ENCODE data around the gene ZNF839.

DNA sequence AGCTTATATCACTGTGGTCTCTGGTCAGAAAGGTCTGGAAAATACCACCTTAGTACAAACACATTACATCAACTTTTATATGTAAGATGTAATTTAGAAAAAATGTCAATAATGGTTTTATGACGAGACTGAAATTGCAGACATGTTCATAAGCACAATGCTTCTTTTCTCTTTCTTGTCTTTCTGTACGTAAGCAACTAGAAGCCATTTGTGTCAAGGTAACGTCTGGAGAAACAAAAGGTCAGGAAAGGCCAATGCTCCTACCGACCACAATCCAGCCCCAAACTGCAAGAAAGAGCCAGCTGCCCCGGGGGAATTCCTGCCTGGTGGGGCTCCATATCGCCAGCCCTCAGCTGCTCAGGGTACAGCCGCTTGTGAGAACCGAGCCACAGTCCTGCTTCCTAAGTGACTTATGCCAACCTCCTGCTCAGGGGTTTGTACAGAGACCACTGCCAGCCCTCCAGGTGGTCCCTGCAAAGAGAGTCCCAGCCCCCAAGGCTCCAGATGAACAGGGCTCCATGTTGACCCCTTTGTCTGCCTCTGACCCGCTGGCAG is 6.3 kb downstream of the ZNF839 start:
- TF ChIP-seq, protein P1, sequence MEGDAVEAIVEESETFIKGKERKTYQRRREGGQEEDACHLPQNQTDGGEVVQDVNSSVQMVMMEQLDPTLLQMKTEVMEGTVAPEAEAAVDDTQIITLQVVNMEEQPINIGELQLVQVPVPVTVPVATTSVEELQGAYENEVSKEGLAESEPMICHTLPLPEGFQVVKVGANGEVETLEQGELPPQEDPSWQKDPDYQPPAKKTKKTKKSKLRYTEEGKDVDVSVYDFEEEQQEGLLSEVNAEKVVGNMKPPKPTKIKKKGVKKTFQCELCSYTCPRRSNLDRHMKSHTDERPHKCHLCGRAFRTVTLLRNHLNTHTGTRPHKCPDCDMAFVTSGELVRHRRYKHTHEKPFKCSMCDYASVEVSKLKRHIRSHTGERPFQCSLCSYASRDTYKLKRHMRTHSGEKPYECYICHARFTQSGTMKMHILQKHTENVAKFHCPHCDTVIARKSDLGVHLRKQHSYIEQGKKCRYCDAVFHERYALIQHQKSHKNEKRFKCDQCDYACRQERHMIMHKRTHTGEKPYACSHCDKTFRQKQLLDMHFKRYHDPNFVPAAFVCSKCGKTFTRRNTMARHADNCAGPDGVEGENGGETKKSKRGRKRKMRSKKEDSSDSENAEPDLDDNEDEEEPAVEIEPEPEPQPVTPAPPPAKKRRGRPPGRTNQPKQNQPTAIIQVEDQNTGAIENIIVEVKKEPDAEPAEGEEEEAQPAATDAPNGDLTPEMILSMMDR (IDR thresholded peaks at IDR 0.05) = no peak
- TF ChIP-seq POLR2A (IDR thresholded peaks at IDR 0.05) = no peak

All from adrenal gland (tissue), 5 donors.